GM23248 (cell line): ENCODE results near the gene STRN4.

Experiments used
- EZH2 ChIP-seq: fragments of 200-600 bp; sonication (generic); IDR thresholded peaks from 2 replicates; pipeline ENCODE4 v1.6.1; 2018; ENCODE audit warnings: antibody characterized with exemption, mild to moderate bottlenecking; ENCODE audit not compliant: insufficient read depth, poor library complexity, severe bottlenecking
- EZH2phosphoT487 ChIP-seq: fragments of 200-600 bp; sonication (generic); IDR thresholded peaks from 2 replicates; pipeline ENCODE4 v1.6.1; 2018; ENCODE audit warnings: antibody characterized with exemption, moderate library complexity, mild to moderate bottlenecking, low read depth; ENCODE audit not compliant: insufficient read depth

- TF ChIP-seq EZH2, result no peak
- TF ChIP-seq EZH2phosphoT487, result no peak
These were observed 16.1 kb upstream of the STRN4 start for GRCh38 chr19:46762245-46762890.
